ENCODE data around the gene FAM228A. TPM values are rescaled to one million over a fixed set of nuclear protein-coding genes. Genes with fewer than 3 reads are reported as not detected.

The FAM228A gene
- total and polyA plus RNA-seq, 2 of the 4 experiments (the other 2 are of a cell fraction) = not detected

GRCh38 chr2:24239553-24239952, 64.7 kb downstream of the FAM228A start:
- H3K36me3 ChIP-seq (ENCODE audit: control insufficient read depth, insufficient read depth, low read length) = peaks cover 2% of the 10 kb centered on the region; the same call in 1 of the 2 replicates
- BruUV-seq (replicated peaks) = no TSS peak
- no peak overlapping the region for H4K5ac ChIP-seq (ENCODE audit: low read depth, low read length)
- no peaks in the 10 kb centered on the region for H3K27me3 ChIP-seq (ENCODE audit: control insufficient read depth, insufficient read depth, low read length)
- no peak for ATAC-seq (ENCODE audit: low read depth)
- ChIA-PET CTCF (no interaction called here), POLR2A (ENCODE audit: unreplicated experiment) (no interaction called here)
- no peaks in the 10 kb centered on the region for H3K9me1 ChIP-seq (ENCODE audit: insufficient read depth, low read length)
- H3K9ac ChIP-seq (ENCODE audit: low read depth, low read length) = no peak overlapping the region
- no peak overlapping the region for H3K18ac ChIP-seq (ENCODE audit: low read depth, low read length)
- H4K20me1 ChIP-seq (ENCODE audit: insufficient read depth, low read length) = no peaks in the 10 kb centered on the region
- H3K9me3 ChIP-seq (ENCODE audit: control insufficient read depth, insufficient read depth, low read length) = no peaks in the 10 kb centered on the region
- no peaks in the 10 kb centered on the region for H3K4me1 ChIP-seq (ENCODE audit: control insufficient read depth, insufficient read depth, low read length)
- no peak overlapping the region for H3K14ac ChIP-seq (replicated peaks; ENCODE audit: low read depth, low read length)
- DNase-seq = no peak
- H2AFZ ChIP-seq (replicated peaks; ENCODE audit: low read length, poor library complexity) = no peak overlapping the region
- no peak overlapping the region for H3K4ac ChIP-seq (ENCODE audit: low read depth, low read length)
- no peak overlapping the region for H4K91ac ChIP-seq (ENCODE audit: insufficient read depth, low read depth, low read length)
- TF ChIP-seq, protein P1, sequence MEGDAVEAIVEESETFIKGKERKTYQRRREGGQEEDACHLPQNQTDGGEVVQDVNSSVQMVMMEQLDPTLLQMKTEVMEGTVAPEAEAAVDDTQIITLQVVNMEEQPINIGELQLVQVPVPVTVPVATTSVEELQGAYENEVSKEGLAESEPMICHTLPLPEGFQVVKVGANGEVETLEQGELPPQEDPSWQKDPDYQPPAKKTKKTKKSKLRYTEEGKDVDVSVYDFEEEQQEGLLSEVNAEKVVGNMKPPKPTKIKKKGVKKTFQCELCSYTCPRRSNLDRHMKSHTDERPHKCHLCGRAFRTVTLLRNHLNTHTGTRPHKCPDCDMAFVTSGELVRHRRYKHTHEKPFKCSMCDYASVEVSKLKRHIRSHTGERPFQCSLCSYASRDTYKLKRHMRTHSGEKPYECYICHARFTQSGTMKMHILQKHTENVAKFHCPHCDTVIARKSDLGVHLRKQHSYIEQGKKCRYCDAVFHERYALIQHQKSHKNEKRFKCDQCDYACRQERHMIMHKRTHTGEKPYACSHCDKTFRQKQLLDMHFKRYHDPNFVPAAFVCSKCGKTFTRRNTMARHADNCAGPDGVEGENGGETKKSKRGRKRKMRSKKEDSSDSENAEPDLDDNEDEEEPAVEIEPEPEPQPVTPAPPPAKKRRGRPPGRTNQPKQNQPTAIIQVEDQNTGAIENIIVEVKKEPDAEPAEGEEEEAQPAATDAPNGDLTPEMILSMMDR (conservative IDR thresholded peaks at IDR 0.05; ENCODE audit: low read depth, low read length) = no peak
- TF ChIP-seq ELK1 (IDR thresholded peaks at IDR 0.05; ENCODE audit: borderline replicate concordance, low read depth, low read length) = no peak
- no peak overlapping the region for H3K27ac ChIP-seq (ENCODE audit: insufficient read depth, low read length)
- no peak overlapping the region for H3K23ac ChIP-seq (ENCODE audit: low read depth, low read length)
- no peak overlapping the region for H3K56ac ChIP-seq (ENCODE audit: extremely low read depth, insufficient read depth, low read length)
- no peak overlapping the region for H4K8ac ChIP-seq (ENCODE audit: low read depth in 2 of 2, low read length in 2 of 2)
- no peak overlapping the region for H3K4me2 ChIP-seq (ENCODE audit: low read depth, low read length)
- no peak overlapping the region for H2AK9ac ChIP-seq (replicated peaks; ENCODE audit: low read depth, low read length, poor library complexity)
- no CpG with 5 or more reads among the region's 1 CpG for WGBS, 2 experiments (ENCODE audit: extremely low coverage in 2 of 2, insufficient read length in 1 of 2)
- no peak overlapping the region for H2AK5ac ChIP-seq (ENCODE audit: low read depth, low read length)
- H3K4me3 ChIP-seq (ENCODE audit: insufficient read depth, low read depth, low read length) = no peak overlapping the region
- dilution Hi-C loops (cut with HindIII; ENCODE audit: low sequenced_read_pairs, unreplicated experiment) = no loop called here
- intact Hi-C loops (cut with micrococcal nuclease) = loop anchor here (5.0 kb wide), 1 partner anchor 143 kb away; no protein-coding TSS in a partner anchor
- H2BK120ac ChIP-seq (ENCODE audit: low read depth, low read length) = no peak overlapping the region
- no peak overlapping the region for H2BK5ac ChIP-seq (ENCODE audit: low read depth, low read length, poor library complexity, severe bottlenecking)
- H3K79me1 ChIP-seq (ENCODE audit: low read depth in 1 of 2, low read length in 2 of 2) = no peaks in the 10 kb centered on the region
- H2BK20ac ChIP-seq (ENCODE audit: low read depth, low read length) = no peak overlapping the region
- no peak overlapping the region for H2BK15ac ChIP-seq (ENCODE audit: low read depth, low read length)
- in situ Hi-C loops (cut with MboI; ENCODE audit: low sequenced_read_pairs) = no loop called here

Other genes starting within 250 kb of the FAM228A start
- gene ATAD2B, start 247.9 kb upstream of the FAM228A start, total RNA-seq (2012; rRNA removed) = 5.0 and 9.4 TPM in 2 replicates
- gene ATAD2B, start 247.9 kb upstream of the FAM228A start, polyA plus RNA-seq (2012; rRNA removed) = 0.99 and 1.5 TPM in 2 replicates
- gene UBXN2A, start 234.6 kb upstream of the FAM228A start, total RNA-seq (2012; rRNA removed) = 7.7 and 10.8 TPM in 2 replicates
- gene UBXN2A, start 234.6 kb upstream of the FAM228A start, polyA plus RNA-seq (2012; rRNA removed) = 3.2 and 4.6 TPM in 2 replicates
- gene MFSD2B, start 165.0 kb upstream of the FAM228A start, total RNA-seq (2012; rRNA removed) = not detected in 2 replicates
- 0.05 and 0.09 TPM in 2 replicates for gene MFSD2B, start 165.0 kb upstream of the FAM228A start, polyA plus RNA-seq (2012; rRNA removed)
- gene WDCP, start 127.7 kb upstream of the FAM228A start, total RNA-seq (2012; rRNA removed) = 18.6 and 21.7 TPM in 2 replicates
- gene WDCP, start 127.7 kb upstream of the FAM228A start, polyA plus RNA-seq (2012; rRNA removed) = 5.4 and 6.8 TPM in 2 replicates
- 8.9 and 10.2 TPM in 2 replicates for gene FKBP1B, start 125.3 kb upstream of the FAM228A start, total RNA-seq (2012; rRNA removed)
- 15.1 and 16.9 TPM in 2 replicates for gene FKBP1B, start 125.3 kb upstream of the FAM228A start, polyA plus RNA-seq (2012; rRNA removed)
- gene SF3B6, start 98.7 kb upstream of the FAM228A start, total RNA-seq (2012; rRNA removed) = 143 and 224 TPM in 2 replicates
- gene SF3B6, start 98.7 kb upstream of the FAM228A start, polyA plus RNA-seq (2012; rRNA removed) = 166 and 191 TPM in 2 replicates
- 25.5 and 26.9 TPM in 2 replicates for gene TP53I3, start 90.2 kb upstream of the FAM228A start, total RNA-seq (2012; rRNA removed)
- 41.8 and 42.2 TPM in 2 replicates for gene TP53I3, start 90.2 kb upstream of the FAM228A start, polyA plus RNA-seq (2012; rRNA removed)
- 0.28 and 0.36 TPM in 2 replicates for gene PFN4, start 51.7 kb upstream of the FAM228A start, total RNA-seq (2012; rRNA removed)
- 0.27 and 0.48 TPM in 2 replicates for gene PFN4, start 51.7 kb upstream of the FAM228A start, polyA plus RNA-seq (2012; rRNA removed)
- 2.0 and 2.2 TPM in 2 replicates for gene FAM228B, start 51.6 kb upstream of the FAM228A start, total RNA-seq (2012; rRNA removed)
- 2.3 and 2.9 TPM in 2 replicates for gene FAM228B, start 51.6 kb upstream of the FAM228A start, polyA plus RNA-seq (2012; rRNA removed)
- gene ITSN2, start 185.5 kb downstream of the FAM228A start, total RNA-seq (2012; rRNA removed) = 17.2 and 23.3 TPM in 2 replicates
- gene ITSN2, start 185.5 kb downstream of the FAM228A start, polyA plus RNA-seq (2012; rRNA removed) = 8.4 and 10.7 TPM in 2 replicates